KMS-11 (cell line): ENCODE results near the gene KRTAP2-2.

Source experiments
- H2AFZ ChIP-seq: fragments of 200-600 bp; sonication (generic); 2 replicates; pipeline ENCODE4 v1.6.1; 2016; ENCODE audit warnings: antibody characterized with exemption, mixed run types, low read depth
- H3K27ac ChIP-seq: fragments of 200-600 bp; sonication (generic); 2 replicates; pipeline ENCODE4 v1.6.1; 2016; ENCODE audit warnings: mild to moderate bottlenecking, mixed run types
- H3K27me3 ChIP-seq: fragments of 200-600 bp; sonication (generic); 2 replicates; pipeline ENCODE4 v1.6.1; 2017; ENCODE audit warnings: mild to moderate bottlenecking, low read depth, mixed run types, moderate library complexity; ENCODE audit not compliant: insufficient read depth
- H3K36me3 ChIP-seq: fragments of 200-600 bp; sonication (generic); 2 replicates; pipeline ENCODE4 v1.6.1; 2017; ENCODE audit warnings: mild to moderate bottlenecking, mixed run types; ENCODE audit not compliant: insufficient read depth
- H3K4me1 ChIP-seq: fragments of 200-600 bp; sonication (generic); 2 replicates; pipeline ENCODE4 v1.6.1; 2016; ENCODE audit warnings: mild to moderate bottlenecking, low read depth, mixed run types; ENCODE audit not compliant: poor library complexity, severe bottlenecking
- H3K4me2 ChIP-seq: fragments of 200-600 bp; sonication (generic); 2 replicates; pipeline ENCODE4 v1.7.0; 2016; ENCODE audit warnings: mild to moderate bottlenecking, mixed run types
- H3K4me3 ChIP-seq: fragments of 200-600 bp; sonication (generic); IDR thresholded peaks from 2 replicates; pipeline ENCODE4 v1.6.1; 2017; ENCODE audit warnings: low read depth, low read length, mixed read lengths; ENCODE audit not compliant: insufficient read depth
- H3K79me2 ChIP-seq: fragments of 200-600 bp; sonication (generic); 2 replicates; pipeline ENCODE4 v1.6.1; 2016; ENCODE audit warnings: low read depth, mixed run types; ENCODE audit not compliant: insufficient read depth
- H3K9ac ChIP-seq: fragments of 200-600 bp; sonication (generic); 2 replicates; pipeline ENCODE4 v1.6.1; 2016; ENCODE audit warnings: mild to moderate bottlenecking, mixed run types
- H4K20me1 ChIP-seq: fragments of 200-600 bp; sonication (generic); 2 replicates; pipeline ENCODE4 v1.6.1; 2016; ENCODE audit warnings: mild to moderate bottlenecking, mixed run types; ENCODE audit not compliant: insufficient read depth
- TF ChIP-seq, protein P1 (sequence below): fragments of 200-600 bp; sonication (generic); conservative IDR thresholded peaks from 2 replicates; pipeline ENCODE4 v1.6.1; 2017; ENCODE audit warnings: low read depth, mild to moderate bottlenecking, antibody characterized with exemption, low read length, moderate library complexity, mixed read lengths

KRTAP2-2 gene

GRCh38 chr17:41009936-41010335 is 45.1 kb downstream of the KRTAP2-2 start:
- Histone ChIP-seq H3K4me1 (no peaks in the 10 kb centered on the region), H3K79me2 (no peaks in the 10 kb centered on the region), H3K36me3 (no peaks in the 10 kb centered on the region), H3K4me3 (no peak overlapping the region), H4K20me1 (no peaks in the 10 kb centered on the region), H2AFZ (no peak overlapping the region), H3K4me2 (no peak overlapping the region), H3K27ac (no peak overlapping the region), H3K9ac (no peak overlapping the region), H3K27me3 (no peaks in the 10 kb centered on the region)
- TF ChIP-seq, protein P1, sequence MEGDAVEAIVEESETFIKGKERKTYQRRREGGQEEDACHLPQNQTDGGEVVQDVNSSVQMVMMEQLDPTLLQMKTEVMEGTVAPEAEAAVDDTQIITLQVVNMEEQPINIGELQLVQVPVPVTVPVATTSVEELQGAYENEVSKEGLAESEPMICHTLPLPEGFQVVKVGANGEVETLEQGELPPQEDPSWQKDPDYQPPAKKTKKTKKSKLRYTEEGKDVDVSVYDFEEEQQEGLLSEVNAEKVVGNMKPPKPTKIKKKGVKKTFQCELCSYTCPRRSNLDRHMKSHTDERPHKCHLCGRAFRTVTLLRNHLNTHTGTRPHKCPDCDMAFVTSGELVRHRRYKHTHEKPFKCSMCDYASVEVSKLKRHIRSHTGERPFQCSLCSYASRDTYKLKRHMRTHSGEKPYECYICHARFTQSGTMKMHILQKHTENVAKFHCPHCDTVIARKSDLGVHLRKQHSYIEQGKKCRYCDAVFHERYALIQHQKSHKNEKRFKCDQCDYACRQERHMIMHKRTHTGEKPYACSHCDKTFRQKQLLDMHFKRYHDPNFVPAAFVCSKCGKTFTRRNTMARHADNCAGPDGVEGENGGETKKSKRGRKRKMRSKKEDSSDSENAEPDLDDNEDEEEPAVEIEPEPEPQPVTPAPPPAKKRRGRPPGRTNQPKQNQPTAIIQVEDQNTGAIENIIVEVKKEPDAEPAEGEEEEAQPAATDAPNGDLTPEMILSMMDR: no peak

DNA sequence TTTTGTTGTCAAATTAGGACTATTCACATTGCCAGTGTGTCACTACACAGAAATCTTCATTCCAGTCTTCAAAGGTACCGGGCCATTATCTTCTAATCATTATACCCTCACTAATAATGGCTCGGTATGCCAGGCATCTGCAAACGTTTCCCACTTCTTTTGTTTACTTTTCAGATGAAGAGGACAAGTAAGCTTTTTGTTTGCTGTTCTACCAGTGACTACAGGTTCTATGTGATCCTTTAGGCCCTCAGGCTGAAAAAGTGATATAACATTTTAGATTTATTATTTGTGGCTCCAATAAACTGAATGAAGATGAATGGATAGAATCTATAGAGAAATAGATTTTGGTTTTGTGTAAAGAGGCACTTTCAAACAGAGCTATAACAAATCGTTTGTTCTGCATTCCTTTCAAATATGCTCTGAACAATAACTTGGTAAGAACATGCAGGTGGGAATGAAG is 45.7 kb downstream of the KRTAP2-2 start:
- Histone ChIP-seq H3K4me2 (no peak overlapping the region), H3K27ac (no peak overlapping the region), H3K9ac (no peak overlapping the region), H2AFZ (no peak overlapping the region), H4K20me1 (no peaks in the 10 kb centered on the region), H3K27me3 (no peaks in the 10 kb centered on the region), H3K36me3 (no peaks in the 10 kb centered on the region), H3K4me1 (no peaks in the 10 kb centered on the region), H3K79me2 (no peaks in the 10 kb centered on the region), H3K4me3 (no peak overlapping the region)
- TF ChIP-seq, protein P1: no peak

DNA sequence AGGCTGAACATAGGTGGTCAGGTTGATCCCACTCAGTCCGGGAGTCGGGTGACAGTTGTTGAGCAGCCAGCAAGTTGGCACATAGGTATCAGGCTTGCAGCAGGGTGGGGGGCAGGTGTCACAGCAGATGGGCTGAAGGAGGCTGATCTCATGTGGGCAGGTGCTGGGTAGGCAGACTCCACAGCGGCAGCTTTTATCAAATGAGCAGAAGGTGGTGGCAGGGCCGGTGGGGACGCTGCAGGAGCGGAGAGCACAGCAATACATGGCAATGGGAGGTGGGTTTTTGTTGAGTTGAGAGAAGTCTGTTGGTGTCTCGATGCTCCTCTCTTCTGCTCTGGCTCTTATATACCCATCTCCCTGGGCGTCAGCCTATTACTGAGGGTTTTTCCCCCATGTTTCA is 46.2 kb downstream of the KRTAP2-2 start, which contains the start of gene KRTAP3-1:
KRTAP3-1 (minus strand) TSS at position 318 of the 400 bp plus-strand sequence; CDS start at position 264, 54 bp downstream.
- H3K4me2 ChIP-seq: no peak within 1 kb of the TSS
- H4K20me1 ChIP-seq: no peaks in the 10 kb centered on the region
- no peak within 1 kb of the TSS for H3K9ac ChIP-seq

More for the DNA sequence above, 46.2 kb downstream of the KRTAP2-2 start, which contains the start of gene KRTAP3-1:
- Histone ChIP-seq H3K4me1 (no peaks in the 10 kb centered on the region), H2AFZ (no peak within 1 kb of the TSS), H3K79me2 (no peaks in the 10 kb centered on the region), H3K27ac (no peak within 1 kb of the TSS), H3K36me3 (no peaks in the 10 kb centered on the region), H3K4me3 (no peak within 1 kb of the TSS), H3K27me3 (no peaks in the 10 kb centered on the region)
- TF ChIP-seq, protein P1: no peak
